Measurements from ENCODE around the gene USP6NL. TPM values are rescaled to one million over a fixed set of nuclear protein-coding genes. Genes with fewer than 3 reads are reported as not detected.

Gene USP6NL
- total and polyA plus RNA-seq, 2 of the 8 experiments (the other 6 are each of a cell fraction or from before 2014, with no cell fraction given) = 10.9 to 28.8 TPM

DNA sequence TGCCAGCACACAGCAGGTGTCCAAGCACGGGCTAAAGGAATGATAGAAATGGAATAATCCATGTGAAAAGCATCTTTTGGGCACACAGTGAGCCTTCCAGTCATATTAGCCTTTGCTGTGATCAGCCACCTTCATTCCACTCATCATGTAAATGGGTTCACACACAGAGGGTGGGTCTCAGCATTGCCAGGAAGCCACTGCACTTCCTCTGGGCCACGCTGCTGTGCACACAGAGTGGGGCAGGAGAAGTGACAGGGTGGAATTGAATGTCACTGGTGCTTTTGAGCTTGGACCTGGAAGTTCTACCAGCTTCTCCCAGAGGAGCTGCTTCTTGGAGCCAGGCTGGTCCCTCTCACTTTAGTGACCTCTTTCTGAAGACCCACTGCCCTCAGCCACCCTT lies 203.5 kb downstream of the USP6NL start:
- DNase-seq (ENCODE audit: low read depth in 1 of 2, low spot score in 2 of 2) = no peak
- FAIRE-seq = no peak
- H3K4me3 ChIP-seq (ENCODE audit: extremely low read depth in 1 of 4, insufficient read depth in 2 of 4, low read depth in 3 of 4, low read length in 4 of 4) = no peak overlapping the region
- no peak overlapping the region for H2BK15ac ChIP-seq (ENCODE audit: low read length)
- H4K5ac ChIP-seq (ENCODE audit: insufficient read length, low read depth, low read length) = no peak overlapping the region
- no peak overlapping the region for H3K14ac ChIP-seq (ENCODE audit: insufficient read length)
- H2BK120ac ChIP-seq (replicated peaks; ENCODE audit: low read depth, low read length) = no peak overlapping the region
- 97% methylated on average over 2 of the region's 2 CpGs; no CpG with 5 or more reads in 1 of the 2 experiments for WGBS, 2 experiments (ENCODE audit: extremely low coverage in 1 of 2, insufficient coverage in 1 of 2, insufficient read length in 1 of 2, insufficient replicate concordance in 2 of 2, low coverage in 1 of 2, low lambda C conversion rate in 2 of 2, missing lambda C conversion rate in 1 of 2)
- no peaks in the 10 kb centered on the region for H3K36me3 ChIP-seq (ENCODE audit: control insufficient read depth in 2 of 4, insufficient read depth in 4 of 4, low read length in 3 of 4)
- H3K23me2 ChIP-seq (ENCODE audit: low read depth, low read length) = no peaks in the 10 kb centered on the region
- H4K20me1 ChIP-seq (replicated peaks in 1 of 2; ENCODE audit: control insufficient read depth in 1 of 2, insufficient read depth in 2 of 2, low read length in 2 of 2) = no peaks in the 10 kb centered on the region
- H3K27ac ChIP-seq (ENCODE audit: low read depth, low read length) = no peak overlapping the region
- H3K23ac ChIP-seq (ENCODE audit: insufficient read length) = no peak overlapping the region
- H4K8ac ChIP-seq (ENCODE audit: extremely low read depth, insufficient read depth, low read length) = no peak overlapping the region
- H2BK5ac ChIP-seq (ENCODE audit: low read depth, low read length) = no peak overlapping the region
- no peak overlapping the region for H2AFZ ChIP-seq (ENCODE audit: low read length)
- no peak overlapping the region for H4K91ac ChIP-seq (replicated peaks; ENCODE audit: insufficient read length, low read length)
- no peaks in the 10 kb centered on the region; a peak in 1 of 7 replicates for H3K27me3 ChIP-seq (replicated peaks in 1 of 4; ENCODE audit: control insufficient read depth in 3 of 4, extremely low read depth in 1 of 4, insufficient read depth in 3 of 4, low read length in 3 of 4)
- no peak overlapping the region for H3K18ac ChIP-seq (ENCODE audit: extremely low read depth, low read length)
- no peaks in the 10 kb centered on the region for H3K79me2 ChIP-seq (ENCODE audit: control insufficient read depth in 1 of 2, insufficient read depth in 2 of 2, low read length in 2 of 2)
- POLR2A ChIA-PET (ENCODE audit: partially characterized antibody) = no interaction called here
- no peaks in the 10 kb centered on the region for H3K79me1 ChIP-seq (ENCODE audit: low read depth, low read length)
- TF ChIP-seq POLR2AphosphoS5 (IDR thresholded peaks at IDR 0.05; ENCODE audit: low read depth, low read length) (no peak), RBBP5 (IDR thresholded peaks at IDR 0.05; ENCODE audit: borderline replicate concordance, low read depth, low read length) (no peak)
- no peak overlapping the region for H3K56ac ChIP-seq (replicated peaks; ENCODE audit: insufficient read length, low read depth, low read length)
- H2BK20ac ChIP-seq (ENCODE audit: low read length) = no peak overlapping the region
- H3K9me3 ChIP-seq (ENCODE audit: insufficient read depth in 2 of 2, low read depth in 1 of 2, low read length in 1 of 2) = no peaks in the 10 kb centered on the region
- H2BK12ac ChIP-seq (ENCODE audit: low read depth, low read length) = no peak overlapping the region
- H3K4me1 ChIP-seq (replicated peaks in 1 of 4; ENCODE audit: control insufficient read depth in 3 of 4, insufficient read depth in 4 of 4, low read length in 3 of 4) = peaks cover 0 to 3% (median 0%) of the 10 kb centered on the region in 4 experiments; a peak in 2 of 7 replicates
- CTCF ChIA-PET (ENCODE audit: partially characterized antibody) = interaction anchor here (0.9 to 1.1 kb wide), 2 partner anchors 17 to 27 kb away, joined by 3 to 4 read pairs; no protein-coding TSS in a partner anchor
- H3K4ac ChIP-seq (replicated peaks; ENCODE audit: insufficient read length, low read depth, low read length) = no peak overlapping the region
- H3K9ac ChIP-seq (replicated peaks in 1 of 4; ENCODE audit: extremely low read depth in 1 of 4, low read depth in 3 of 4, low read length in 3 of 4) = no peak overlapping the region
- no peak overlapping the region for H3K4me2 ChIP-seq (ENCODE audit: insufficient read depth in 1 of 2, low read depth in 2 of 2, low read length in 2 of 2)
- no peak overlapping the region for H2AK5ac ChIP-seq (ENCODE audit: low read depth, low read length)
